GM10266 (cell line): ENCODE results near the gene PIGS.

Source experiments
- DNase-seq: peaks from one replicate; pipeline ENCODE4 v3.0.0; 2012; ENCODE audit errors: extremely low spot score
- TF ChIP-seq, protein P1 (sequence below): IDR thresholded peaks from 2 replicates; pipeline ENCODE4 v1.5.1; 2012; ENCODE audit warnings: mild to moderate bottlenecking, low read depth; ENCODE audit not compliant: control insufficient read depth, insufficient read depth; ENCODE audit errors: missing control alignments

Gene PIGS

DNA sequence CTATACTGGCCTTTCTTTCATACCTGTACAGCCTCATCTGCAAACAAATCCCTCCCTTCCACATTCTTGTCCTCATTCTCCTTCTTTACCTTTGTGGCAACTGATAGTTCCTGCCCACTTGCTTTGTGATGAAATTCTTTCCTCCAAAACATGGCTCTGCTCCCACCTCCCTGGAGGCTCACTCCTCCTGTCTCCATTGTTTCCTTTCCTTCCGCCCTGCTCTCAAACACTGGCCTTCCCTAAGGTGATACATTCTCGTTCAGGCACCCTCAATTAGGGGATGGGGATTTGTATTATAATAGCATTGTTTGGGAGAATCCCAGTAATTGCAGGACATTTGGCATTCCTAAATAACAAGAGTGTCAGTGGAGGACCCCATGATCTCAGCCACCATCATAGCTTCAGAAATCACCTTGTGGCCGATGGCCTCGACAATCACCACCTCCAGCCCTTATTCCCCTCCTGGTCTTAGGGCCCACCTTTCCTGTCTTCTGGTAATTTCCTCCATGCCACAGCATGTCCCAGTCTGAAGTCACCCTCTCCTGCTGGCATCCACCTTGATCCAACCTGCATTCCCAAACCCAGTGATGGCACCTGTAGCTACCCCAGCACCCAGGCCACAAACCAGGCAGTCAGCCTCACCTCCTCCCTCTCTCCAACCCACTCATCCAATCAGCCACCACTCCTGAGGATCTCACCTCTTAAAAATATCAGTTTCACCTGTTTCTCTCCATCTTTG lies 26.8 kb downstream of the PIGS start:
- DNase-seq = no peak
- TF ChIP-seq, protein P1, sequence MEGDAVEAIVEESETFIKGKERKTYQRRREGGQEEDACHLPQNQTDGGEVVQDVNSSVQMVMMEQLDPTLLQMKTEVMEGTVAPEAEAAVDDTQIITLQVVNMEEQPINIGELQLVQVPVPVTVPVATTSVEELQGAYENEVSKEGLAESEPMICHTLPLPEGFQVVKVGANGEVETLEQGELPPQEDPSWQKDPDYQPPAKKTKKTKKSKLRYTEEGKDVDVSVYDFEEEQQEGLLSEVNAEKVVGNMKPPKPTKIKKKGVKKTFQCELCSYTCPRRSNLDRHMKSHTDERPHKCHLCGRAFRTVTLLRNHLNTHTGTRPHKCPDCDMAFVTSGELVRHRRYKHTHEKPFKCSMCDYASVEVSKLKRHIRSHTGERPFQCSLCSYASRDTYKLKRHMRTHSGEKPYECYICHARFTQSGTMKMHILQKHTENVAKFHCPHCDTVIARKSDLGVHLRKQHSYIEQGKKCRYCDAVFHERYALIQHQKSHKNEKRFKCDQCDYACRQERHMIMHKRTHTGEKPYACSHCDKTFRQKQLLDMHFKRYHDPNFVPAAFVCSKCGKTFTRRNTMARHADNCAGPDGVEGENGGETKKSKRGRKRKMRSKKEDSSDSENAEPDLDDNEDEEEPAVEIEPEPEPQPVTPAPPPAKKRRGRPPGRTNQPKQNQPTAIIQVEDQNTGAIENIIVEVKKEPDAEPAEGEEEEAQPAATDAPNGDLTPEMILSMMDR = no peak

DNA sequence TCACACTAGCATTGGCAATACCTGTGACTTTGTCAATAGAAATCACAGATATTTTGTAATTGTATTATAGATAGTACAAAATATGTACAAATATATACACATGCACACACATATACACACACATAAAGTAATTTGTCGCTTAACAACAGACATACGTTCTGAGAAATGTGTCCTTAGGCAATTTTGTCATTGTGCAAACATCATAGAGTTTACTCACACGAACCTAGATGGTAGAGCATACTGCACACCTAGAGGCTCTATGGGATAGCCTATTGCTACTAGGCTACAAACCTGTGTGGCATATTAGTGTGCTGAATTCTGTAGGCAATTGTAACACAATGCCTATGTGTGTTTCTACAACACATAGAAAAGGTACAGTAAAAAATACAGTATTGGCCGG lies 29.9 kb downstream of the PIGS start:
- no peak for DNase-seq
- TF ChIP-seq, protein P1 = no peak

DNA sequence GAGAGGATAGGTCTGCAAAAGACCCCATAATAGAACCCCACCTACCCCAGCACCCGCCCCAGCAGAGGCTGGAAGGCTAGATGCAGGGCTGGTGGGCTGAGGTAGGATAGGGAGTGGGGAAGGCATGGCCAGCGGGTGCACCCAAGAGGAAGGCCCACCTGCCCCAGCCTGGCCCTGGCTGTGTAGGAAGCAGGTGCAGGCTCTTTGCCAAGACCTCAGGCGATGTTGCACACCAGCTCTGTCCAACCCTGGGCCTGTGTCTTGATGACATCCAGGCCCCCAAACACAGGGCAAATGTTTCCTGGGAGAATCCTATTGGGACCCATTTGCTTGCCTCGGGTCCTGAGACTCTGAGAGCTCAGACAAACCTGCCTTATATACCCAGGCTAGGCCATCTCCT lies 31.1 kb downstream of the PIGS start:
- no peak for DNase-seq
- TF ChIP-seq, protein P1 = no peak

DNA sequence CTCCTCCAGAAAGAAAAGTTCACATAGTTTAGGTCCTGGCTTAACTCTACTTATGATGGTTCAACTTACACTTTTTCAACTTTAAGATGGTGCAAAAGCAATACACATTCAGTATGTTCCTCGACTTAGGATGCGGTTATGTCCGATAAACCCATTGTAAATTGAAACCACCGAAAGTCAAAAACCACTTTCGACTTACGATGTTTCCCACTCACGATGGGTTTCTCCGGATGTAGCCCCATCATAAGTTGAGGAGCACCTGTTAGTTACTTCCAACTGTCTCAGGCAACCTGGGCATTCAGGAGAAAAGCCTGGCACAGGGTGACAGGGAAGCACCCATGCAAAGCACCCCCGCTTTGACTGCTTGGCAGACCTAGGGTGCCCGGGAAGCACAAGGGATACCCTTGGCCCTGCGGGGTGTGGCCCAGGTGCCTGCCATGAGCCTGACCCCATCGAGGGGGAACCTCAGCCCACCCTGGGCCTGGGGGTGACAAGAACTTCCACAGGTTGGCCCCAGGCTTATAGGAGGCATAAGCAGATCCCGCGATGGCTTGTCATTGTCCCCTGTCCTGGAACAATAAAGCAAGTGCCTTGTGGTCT lies 32.9 kb downstream of the PIGS start:
- DNase-seq = no peak
- TF ChIP-seq, protein P1 = no peak

DNA sequence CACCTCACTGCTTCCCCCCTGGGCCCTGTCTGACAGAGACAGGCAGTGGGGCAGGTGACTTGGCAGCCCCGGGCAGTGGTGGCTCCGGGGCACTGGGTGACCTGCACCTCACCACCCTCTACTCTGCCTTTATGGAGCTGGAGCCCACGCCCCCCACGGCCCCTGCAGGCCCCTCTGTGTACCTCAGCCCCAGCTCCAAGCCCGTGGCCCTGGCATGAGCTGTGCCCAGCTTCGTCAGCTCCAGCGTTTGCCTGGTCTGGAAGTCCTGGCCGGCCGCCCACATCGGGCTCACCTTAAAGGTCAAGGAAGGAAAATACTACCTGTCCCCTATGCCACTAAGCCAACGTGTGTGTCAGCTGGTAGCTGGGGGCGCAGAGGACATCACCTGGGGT lies 34.1 kb downstream of the PIGS start:
- DNase-seq = no peak
- TF ChIP-seq, protein P1 = no peak

DNA sequence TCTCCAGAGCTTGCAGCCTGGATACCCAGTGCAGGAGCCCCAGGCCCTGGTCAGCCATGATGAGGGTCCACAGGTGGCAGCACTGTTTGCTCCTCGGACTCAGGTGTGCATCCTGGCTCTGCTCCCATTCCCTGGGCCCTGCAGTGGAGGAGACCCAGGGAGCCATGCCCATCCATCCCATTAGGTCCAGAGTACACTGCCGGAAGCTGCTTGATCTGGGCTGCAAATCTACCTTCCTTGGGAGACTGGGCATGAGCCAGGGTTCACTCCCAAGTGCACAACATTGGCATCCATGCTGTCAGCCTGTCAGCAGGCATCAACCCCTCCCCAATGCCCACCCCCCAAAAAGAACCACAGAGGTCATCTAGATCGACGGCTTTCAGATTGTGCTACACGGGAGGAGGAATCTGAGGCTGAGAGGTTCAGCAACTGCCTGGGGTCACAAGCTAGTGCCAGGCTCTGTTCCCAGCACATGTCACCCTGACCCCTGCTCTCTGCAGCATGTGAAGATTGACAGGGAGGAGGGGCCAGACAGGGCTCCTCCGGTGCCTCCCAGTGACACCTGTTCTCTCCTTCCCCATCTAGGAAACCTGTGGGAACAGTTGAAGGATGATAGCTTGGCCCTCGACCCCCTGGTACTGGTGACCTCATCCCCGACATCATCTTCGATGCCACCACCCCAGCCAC lies 34.6 kb downstream of the PIGS start:
- DNase-seq = no peak
- TF ChIP-seq, protein P1 = no peak
